ENCODE results near the gene SIGLEC8.

The SIGLEC8 gene

GRCh38 chr19:51488491-51488890, 30.2 kb upstream of the SIGLEC8 start:
- Histone ChIP-seq H3K9me3 (ENCODE audit: insufficient read depth, low read depth, low read length) (no peaks in the 10 kb centered on the region), H3K4me1 (ENCODE audit: insufficient read depth, low read length, poor library complexity, severe bottlenecking) (no peaks in the 10 kb centered on the region), H3K9me2 (replicated peaks; ENCODE audit: low read depth, low read length) (no peaks in the 10 kb centered on the region), H2AFZ (ENCODE audit: low read length) (no peak overlapping the region), H4K20me1 (ENCODE audit: insufficient read depth, low read length, poor library complexity, severe bottlenecking) (no peaks in the 10 kb centered on the region), H3K79me2 (ENCODE audit: insufficient read depth, low read length) (no peaks in the 10 kb centered on the region), H3K4me3 (ENCODE audit: low read length, poor library complexity, severe bottlenecking) (no peak overlapping the region), H3K27me3 (ENCODE audit: insufficient read depth, low read length, poor library complexity, severe bottlenecking) (no peaks in the 10 kb centered on the region), H3F3A (ENCODE audit: low read depth) (no peaks in the 10 kb centered on the region), H3K9ac (ENCODE audit: low read depth, low read length, poor library complexity, severe bottlenecking) (no peak overlapping the region), H3K4me2 (ENCODE audit: low read depth, low read length, poor library complexity, severe bottlenecking) (no peak overlapping the region), H3K36me3 (ENCODE audit: insufficient read depth, low read length) (no peaks in the 10 kb centered on the region)
- TF ChIP-seq EZH2phosphoT487 (IDR thresholded peaks at IDR 0.05; ENCODE audit: borderline replicate concordance) (no peak), CTCF (conservative IDR thresholded peaks at IDR 0.05; ENCODE audit: low read length) (no peak)

GRCh38 chr19:51485960-51486660, 27.9 kb upstream of the SIGLEC8 start:
- Histone ChIP-seq H3F3A (ENCODE audit: low read depth) (no peaks in the 10 kb centered on the region), H3K9ac (ENCODE audit: low read depth, low read length, poor library complexity, severe bottlenecking) (no peak overlapping the region), H2AFZ (ENCODE audit: low read length) (no peak overlapping the region), H3K27me3 (ENCODE audit: insufficient read depth, low read length, poor library complexity, severe bottlenecking) (no peaks in the 10 kb centered on the region), H3K9me3 (ENCODE audit: insufficient read depth, low read depth, low read length) (no peaks in the 10 kb centered on the region), H3K4me3 (ENCODE audit: low read length, poor library complexity, severe bottlenecking) (no peak overlapping the region), H4K20me1 (ENCODE audit: insufficient read depth, low read length, poor library complexity, severe bottlenecking) (no peaks in the 10 kb centered on the region), H3K9me2 (replicated peaks; ENCODE audit: low read depth, low read length) (no peaks in the 10 kb centered on the region), H3K4me1 (ENCODE audit: insufficient read depth, low read length, poor library complexity, severe bottlenecking) (no peaks in the 10 kb centered on the region), H3K4me2 (ENCODE audit: low read depth, low read length, poor library complexity, severe bottlenecking) (no peak overlapping the region), H3K79me2 (ENCODE audit: insufficient read depth, low read length) (no peaks in the 10 kb centered on the region), H3K36me3 (ENCODE audit: insufficient read depth, low read length) (no peaks in the 10 kb centered on the region)
- TF ChIP-seq CTCF (conservative IDR thresholded peaks at IDR 0.05; ENCODE audit: low read length) (no peak), EZH2phosphoT487 (IDR thresholded peaks at IDR 0.05; ENCODE audit: borderline replicate concordance) (no peak)

- H3K4me1 ChIP-seq (ENCODE audit: insufficient read depth, low read length, poor library complexity, severe bottlenecking): no peaks in the 10 kb centered on the region
- H3K79me2 ChIP-seq (ENCODE audit: insufficient read depth, low read length): no peaks in the 10 kb centered on the region
- no peak for TF ChIP-seq EZH2phosphoT487 (IDR thresholded peaks at IDR 0.05; ENCODE audit: borderline replicate concordance)
- no peak for TF ChIP-seq CTCF (conservative IDR thresholded peaks at IDR 0.05; ENCODE audit: low read length)
- no peaks in the 10 kb centered on the region for H3K27me3 ChIP-seq (ENCODE audit: insufficient read depth, low read length, poor library complexity, severe bottlenecking)
- H2AFZ ChIP-seq (ENCODE audit: low read length): no peak overlapping the region
- no peak overlapping the region for H3K4me3 ChIP-seq (ENCODE audit: low read length, poor library complexity, severe bottlenecking)
- H3K9ac ChIP-seq (ENCODE audit: low read depth, low read length, poor library complexity, severe bottlenecking): no peak overlapping the region
- H3K9me3 ChIP-seq (ENCODE audit: insufficient read depth, low read depth, low read length): no peaks in the 10 kb centered on the region
- H3F3A ChIP-seq (ENCODE audit: low read depth): no peaks in the 10 kb centered on the region
- no peaks in the 10 kb centered on the region for H3K36me3 ChIP-seq (ENCODE audit: insufficient read depth, low read length)
- H4K20me1 ChIP-seq (ENCODE audit: insufficient read depth, low read length, poor library complexity, severe bottlenecking): no peaks in the 10 kb centered on the region
- H3K9me2 ChIP-seq (replicated peaks; ENCODE audit: low read depth, low read length): no peaks in the 10 kb centered on the region
- H3K4me2 ChIP-seq (ENCODE audit: low read depth, low read length, poor library complexity, severe bottlenecking): no peak overlapping the region
Measured at GRCh38 chr19:51480590-51480989, 22.3 kb upstream of the SIGLEC8 start.
